ENCODE results near the gene GOLGA3.

DNA sequence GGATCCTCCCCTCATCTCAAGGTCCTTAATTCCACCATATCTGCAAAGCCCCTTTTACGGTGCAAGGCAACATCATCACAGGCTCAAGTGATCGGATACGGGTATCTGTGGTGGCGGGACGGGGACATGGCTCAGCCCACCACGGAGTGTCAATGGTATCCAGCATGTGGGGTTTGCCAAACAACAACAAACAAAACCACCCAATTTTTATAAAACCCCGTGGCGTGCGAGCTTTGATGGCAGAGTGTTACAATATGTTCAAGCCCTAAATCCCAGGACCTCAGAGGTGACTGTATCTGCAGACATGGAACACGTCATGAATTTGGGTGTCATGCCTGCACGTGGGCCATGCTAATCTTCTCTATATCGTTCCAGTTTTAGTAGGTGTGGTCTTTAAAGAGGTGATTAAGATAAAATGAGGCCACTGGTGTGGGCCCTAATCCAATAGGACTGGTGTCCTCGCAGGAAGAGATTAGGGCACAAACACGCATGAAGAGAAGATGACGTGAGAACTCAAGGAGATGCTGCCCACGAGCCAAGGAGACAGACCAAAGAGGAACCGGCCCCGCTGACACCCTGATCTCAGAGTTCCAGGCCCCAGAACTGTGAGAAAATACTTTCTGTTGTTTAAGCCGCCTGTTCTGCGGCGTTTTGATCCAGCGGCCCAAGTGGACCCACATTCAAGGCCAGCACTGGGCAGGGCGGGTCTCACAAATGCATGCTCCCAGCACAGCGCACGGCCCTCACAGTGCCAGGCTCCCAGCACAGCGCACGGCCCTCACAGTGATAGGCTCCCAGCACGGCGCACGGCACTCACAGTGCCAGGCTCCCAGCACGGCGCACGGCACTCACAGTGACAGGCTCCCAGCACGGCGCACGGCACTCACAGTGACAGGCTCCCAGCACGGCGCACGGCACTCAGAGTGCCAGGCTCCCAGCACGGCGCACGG lies 6.7 kb upstream of the GOLGA3 start:
- TF ChIP-seq, protein P1, sequence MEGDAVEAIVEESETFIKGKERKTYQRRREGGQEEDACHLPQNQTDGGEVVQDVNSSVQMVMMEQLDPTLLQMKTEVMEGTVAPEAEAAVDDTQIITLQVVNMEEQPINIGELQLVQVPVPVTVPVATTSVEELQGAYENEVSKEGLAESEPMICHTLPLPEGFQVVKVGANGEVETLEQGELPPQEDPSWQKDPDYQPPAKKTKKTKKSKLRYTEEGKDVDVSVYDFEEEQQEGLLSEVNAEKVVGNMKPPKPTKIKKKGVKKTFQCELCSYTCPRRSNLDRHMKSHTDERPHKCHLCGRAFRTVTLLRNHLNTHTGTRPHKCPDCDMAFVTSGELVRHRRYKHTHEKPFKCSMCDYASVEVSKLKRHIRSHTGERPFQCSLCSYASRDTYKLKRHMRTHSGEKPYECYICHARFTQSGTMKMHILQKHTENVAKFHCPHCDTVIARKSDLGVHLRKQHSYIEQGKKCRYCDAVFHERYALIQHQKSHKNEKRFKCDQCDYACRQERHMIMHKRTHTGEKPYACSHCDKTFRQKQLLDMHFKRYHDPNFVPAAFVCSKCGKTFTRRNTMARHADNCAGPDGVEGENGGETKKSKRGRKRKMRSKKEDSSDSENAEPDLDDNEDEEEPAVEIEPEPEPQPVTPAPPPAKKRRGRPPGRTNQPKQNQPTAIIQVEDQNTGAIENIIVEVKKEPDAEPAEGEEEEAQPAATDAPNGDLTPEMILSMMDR (IDR thresholded peaks at IDR 0.05; ENCODE audit: insufficient read depth, low read depth, low read length) = no peak
- TF ChIP-seq EZH2 (IDR thresholded peaks at IDR 0.05; ENCODE audit: insufficient read depth, low read length) = no peak
